ENCODE measurements around the gene OR51B2. TPM values are rescaled to one million over a fixed set of nuclear protein-coding genes. Genes with fewer than 3 reads are reported as not detected.
A peak's percentile ranks its signal among the peaks of the same experiment; 100 is the strongest.

OR51B2 gene
- total RNA-seq, 1 experiment from 2014 or later: not detected

- Histone ChIP-seq H3K56ac (ENCODE audit: insufficient read length, low read depth, low read length) (no peak within 1 kb of the TSS), H2BK15ac (ENCODE audit: low read depth, low read length) (no peak within 1 kb of the TSS), H4K8ac (replicated peaks; ENCODE audit: insufficient read length, low read depth, low read length) (no peak within 1 kb of the TSS), H3K4ac (ENCODE audit: low read depth, low read length) (no peak within 1 kb of the TSS), H3K79me2 (ENCODE audit: insufficient read depth, low read length) (no peaks in the 10 kb centered on the region), H2AK5ac (ENCODE audit: insufficient read length, low read length) (no peak within 1 kb of the TSS), H2BK12ac (ENCODE audit: insufficient read length, low read depth, low read length) (no peak within 1 kb of the TSS), H4K91ac (ENCODE audit: insufficient read length, low read depth, low read length) (no peak within 1 kb of the TSS), H2BK5ac (ENCODE audit: insufficient read length, low read length) (no peak within 1 kb of the TSS), H4K20me1 (ENCODE audit: control insufficient read depth, insufficient read depth, insufficient read length) (no peaks in the 10 kb centered on the region), H3K4me2 (ENCODE audit: insufficient read depth, insufficient read length, low read length) (no peak within 1 kb of the TSS), H3K23me2 (ENCODE audit: insufficient read length, low read depth, low read length, poor library complexity, severe bottlenecking) (no peaks in the 10 kb centered on the region), H2AFZ (ENCODE audit: low read length) (no peak within 1 kb of the TSS), H3K9me3 (ENCODE audit: control insufficient read depth, low read depth, low read length) (no peaks in the 10 kb centered on the region), H3K18ac (ENCODE audit: insufficient read length, low read depth, low read length) (no peak within 1 kb of the TSS), H3K23ac (ENCODE audit: insufficient read length, low read depth, low read length) (no peak within 1 kb of the TSS), H3K14ac (ENCODE audit: insufficient read depth, low read length) (no peak within 1 kb of the TSS), H3K4me1 (ENCODE audit: insufficient read depth, low read length) (peaks cover 4% of the 10 kb centered on the region; the same call in 1 of the 2 replicates), H2BK120ac (ENCODE audit: low read depth, low read length, poor library complexity, severe bottlenecking) (no peak within 1 kb of the TSS), H3T11ph (ENCODE audit: low read length) (no peak within 1 kb of the TSS), H3K9ac (ENCODE audit: extremely low read depth, insufficient read length, low read length) (no peak within 1 kb of the TSS), H2BK20ac (ENCODE audit: low read depth, low read length, poor library complexity, severe bottlenecking) (no peak within 1 kb of the TSS), H3K27me3 (ENCODE audit: insufficient read depth, low read length) (no peaks in the 10 kb centered on the region), H4K5ac (ENCODE audit: insufficient read length, low read depth, low read length) (no peak within 1 kb of the TSS), H3K79me1 (ENCODE audit: insufficient read depth, low read depth, low read length, poor library complexity, severe bottlenecking) (no peaks in the 10 kb centered on the region), H3K27ac (ENCODE audit: insufficient read length, low read depth, low read length) (no peak within 1 kb of the TSS)
- Mint-ChIP-seq H3K4me3 (no peak within 1 kb of the TSS), H3K9me3 (no peaks in the 10 kb centered on the region), H3K36me3 (ENCODE audit: insufficient read depth in 1 of 3, low read depth in 3 of 3) (no peaks in the 10 kb centered on the region), H3K27ac (peak within 1 kb of the TSS in 1 of 3 experiments; percentile 34; a peak in 1 of 7 replicates), H3K4me1 (peaks cover 10% of the 10 kb centered on the region in 2 experiments), H3K27me3 (ENCODE audit: low read depth) (no peaks in the 10 kb centered on the region)
- WGBS (ENCODE audit: extremely low coverage, insufficient read length, low lambda C conversion rate): no CpG with 5 or more reads among the region's 6 CpGs
- no peak for TF ChIP-seq CTCF (conservative IDR thresholded peaks at IDR 0.05)
- no peak for DNase-seq
These were observed 19.6 kb upstream of the OR51B2 start, which contains the start of gene OR51B5 for GRCh38 chr11:5343474-5344335. TSS of gene OR51B5 (minus strand) at chr11:5343524. CDS start at chr11:5343524, 0 bp downstream.
